ENCODE measurements around the gene PRPH.

DNA sequence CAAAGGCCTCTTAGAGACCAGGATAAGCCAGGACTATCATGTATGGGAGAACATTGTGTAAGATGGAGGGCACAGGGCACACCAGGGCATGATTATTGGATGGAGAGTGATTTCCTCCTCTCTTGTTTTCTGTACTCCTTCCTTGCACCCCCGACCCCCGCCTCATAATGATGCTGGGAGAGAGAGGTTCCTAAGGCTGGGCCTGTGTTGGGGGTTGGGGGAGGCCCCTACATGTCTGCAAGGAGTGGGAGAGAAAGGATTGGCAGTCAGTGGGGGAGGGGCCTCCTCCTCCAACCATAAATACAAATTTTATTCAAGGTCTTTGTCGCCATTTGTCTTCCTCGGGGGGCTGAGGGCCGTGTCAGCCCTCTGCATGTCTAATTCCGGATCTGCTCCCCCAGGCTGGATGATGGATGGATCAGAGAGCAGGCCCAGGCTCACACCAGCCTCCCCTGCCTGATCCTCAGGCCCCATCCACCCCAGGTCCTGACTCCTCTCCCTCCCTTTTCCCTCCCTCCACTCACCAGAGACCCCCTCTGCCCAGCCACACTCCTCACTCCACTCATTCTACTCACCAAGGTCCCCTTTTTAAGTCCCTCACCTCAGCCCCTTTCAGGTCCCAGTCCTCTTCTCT, 44.0 kb downstream of the PRPH start:
- TF ChIP-seq CTCF (conservative IDR thresholded peaks at IDR 0.05; ENCODE audit: low read depth, low read length), result no peak
- no peak for TF ChIP-seq EZH2 (IDR thresholded peaks at IDR 0.05; ENCODE audit: borderline replicate concordance, low read depth, low read length, poor library complexity, severe bottlenecking)

All from A673 (cell line).